Measurements from ENCODE around the gene MED4. TPM values are rescaled to one million over a fixed set of nuclear protein-coding genes. Genes with fewer than 3 reads are reported as not detected.

The MED4 gene
- total RNA-seq, 1 experiment from 2014 or later, result 30.6 TPM

- DNase-seq (ENCODE audit: low read depth), result peak; percentile 95
Observed at GRCh38 chr13:48037346-48038173, 57.3 kb downstream of the MED4 start, which contains the start of gene NUDT15. TSS of gene NUDT15 (plus strand) at chr13:48037726. CDS start at chr13:48037747, 21 bp downstream.

GRCh38 chr13:48029859-48030258 is 65.0 kb downstream of the MED4 start:
- no peak for DNase-seq (ENCODE audit: low read depth)

- DNase-seq (ENCODE audit: low read depth), result no peak
Observed at GRCh38 chr13:48028066-48028465, 66.8 kb downstream of the MED4 start.

Other genes starting within 250 kb of the MED4 start
- 58.9 and 63.3 TPM in 2 replicates for gene SUCLA2, start 93.8 kb downstream of the MED4 start, total RNA-seq (2014; rRNA removed)
- gene NUDT15, start 57.4 kb downstream of the MED4 start, total RNA-seq (2014; rRNA removed), result 51.4 and 56.2 TPM in 2 replicates
- 141 and 144 TPM in 2 replicates for gene ITM2B, start 138.1 kb upstream of the MED4 start, total RNA-seq (2014; rRNA removed)
- 50.6 and 58.2 TPM in 2 replicates for gene RB1, start 208.6 kb upstream of the MED4 start, total RNA-seq (2014; rRNA removed)